HCT116 (cell line): ENCODE data around the gene OR9Q1. TPM values are rescaled to one million over a fixed set of nuclear protein-coding genes. Genes with fewer than 3 reads are reported as not detected.

ENCODE experiments used
- ATAC-seq: fragments of 200-7000 bp; cut with Tn5 transposase; 2 replicates; pipeline ENCODE4 v1.9.1; 2020; ENCODE audit warnings: mild to moderate bottlenecking, moderate library complexity
- BruUV-seq: library from RNA; stranded (reverse); fragments of 400-500 nt; replicated peaks from 2 replicates; lab custom pipeline; 2021; lab: Mats Ljungman, UMichigan
- CTCF ChIA-PET: fragments of 300-600 bp; sonication (Branson Sonifier 250); formaldehyde crosslinking; loops from one replicate; lab custom pipeline; 2021; ENCODE audit warnings: antibody characterized with exemption; lab: Charles Lee
- POLR2A ChIA-PET: fragments of 300-600, 350-600 bp; sonication (Branson Sonifier 250); formaldehyde crosslinking; loops from one replicate; lab custom pipeline; 2021; ENCODE audit warnings: antibody characterized with exemption; lab: Charles Lee
- RAD21 ChIA-PET, 2 experiments: fragments of 300-600 bp; sonication (Branson Sonifier 250); formaldehyde crosslinking; loops; one replicate each; lab custom pipeline; 2023; ENCODE audit warnings: low total read pairs in 2 of 2; ENCODE audit not compliant: uncharacterized antibody in 2 of 2, unreplicated experiment in 2 of 2, low non-redundant PET in 1 of 2; lab: Charles Lee
- DNase-seq: peaks from one replicate; pipeline ENCODE4 v3.0.0-alpha.2; 2010; ENCODE audit warnings: low read depth, low spot score
- H2AFZ ChIP-seq: fragments of 200-600 bp; shearing (Covaris generic), sonication (generic); 2 replicates; pipeline ENCODE4 v1.6.1; 2017; ENCODE audit warnings: low read depth, mixed run types, mixed read lengths, antibody characterized with exemption, low read length; ENCODE audit not compliant: poor library complexity, severe bottlenecking
- H3K27ac ChIP-seq: 2 replicates; pipeline ENCODE4 v1.5.1; 2012; ENCODE audit warnings: low read depth, low read length
- H3K27me3 ChIP-seq: fragments of 200-600 bp; sonication (generic); 2 replicates; pipeline ENCODE4 v1.6.1; 2016; ENCODE audit warnings: mixed run types, low read length, mixed read lengths; ENCODE audit not compliant: insufficient read depth
- H3K36me3 ChIP-seq, 2 experiments: fragments of 200-500 bp in 1 of 2; fragments of 200-600 bp in 1 of 2; sonication (Bioruptor generic) in 1 of 2; sonication (generic) in 1 of 2; 2 replicates each; pipeline versions ENCODE4 v1.5.1 to v1.6.1; 2014 to 2016; ENCODE audit warnings: low read length in 2 of 2, inconsistent platforms in 1 of 2, mixed read lengths in 1 of 2, mixed run types in 1 of 2; ENCODE audit not compliant: insufficient read depth in 2 of 2, control insufficient read depth in 1 of 2
- H3K4me1 ChIP-seq, 2 experiments: fragments of 200-600 bp in 1 of 2; sonication (generic) in 1 of 2; 2 replicates each; pipeline versions ENCODE4 v1.5.1 to v1.6.1; 2012 to 2017; ENCODE audit warnings: low read length in 2 of 2, inconsistent platforms in 1 of 2, mild to moderate bottlenecking in 1 of 2, mixed read lengths in 1 of 2, mixed run types in 1 of 2, moderate library complexity in 1 of 2; ENCODE audit not compliant: insufficient read depth in 2 of 2, control insufficient read depth in 1 of 2
- H3K4me2 ChIP-seq: fragments of 200-600 bp; sonication (generic); 2 replicates; pipeline ENCODE4 v1.6.1; 2017; ENCODE audit warnings: mixed run types, low read length, mixed read lengths
- H3K4me3 ChIP-seq, 2 experiments: fragments of 200-600 bp in 1 of 2; sonication (generic) in 1 of 2; replicated peaks in 1 of 2; 2 replicates each; pipeline ENCODE4 v1.5.1; 2011 to 2016; ENCODE audit warnings: low read length in 2 of 2, control low read depth in 1 of 2, low read depth in 1 of 2, mild to moderate bottlenecking in 1 of 2, mixed read lengths in 1 of 2, mixed run types in 1 of 2
- H3K79me2 ChIP-seq: fragments of 200-600 bp; sonication (generic); 2 replicates; pipeline ENCODE4 v1.6.1; 2017; ENCODE audit warnings: mild to moderate bottlenecking, mixed run types, low read length, moderate library complexity, mixed read lengths; ENCODE audit not compliant: insufficient read depth
- H3K9ac ChIP-seq: fragments of 200-600 bp; sonication (generic); 2 replicates; pipeline ENCODE4 v1.6.1; 2016; ENCODE audit warnings: low read length, mixed read lengths
- H3K9me2 ChIP-seq: fragments of 200-600 bp; sonication (generic), shearing (Covaris generic); 2 replicates; pipeline ENCODE4 v1.6.1; 2017; ENCODE audit warnings: mixed run types, mild to moderate bottlenecking, moderate library complexity; ENCODE audit not compliant: insufficient read depth
- H3K9me3 ChIP-seq, 2 experiments: fragments of 200-500 bp in 1 of 2; fragments of 200-600 bp in 1 of 2; sonication (Bioruptor generic) in 1 of 2; sonication (generic) in 1 of 2; 2 replicates each; pipeline ENCODE4 v1.6.1; 2014 to 2017; ENCODE audit warnings: low read length in 2 of 2, mixed read lengths in 2 of 2, inconsistent platforms in 1 of 2, low read depth in 1 of 2, mild to moderate bottlenecking in 1 of 2, mixed run types in 1 of 2, moderate library complexity in 1 of 2; ENCODE audit not compliant: control insufficient read depth in 1 of 2, insufficient read depth in 1 of 2
- H4K20me1 ChIP-seq: fragments of 200-600 bp; sonication (generic), shearing (Covaris generic); 2 replicates; pipeline ENCODE4 v1.6.1; 2017; ENCODE audit warnings: mixed run types, mild to moderate bottlenecking, moderate library complexity; ENCODE audit not compliant: insufficient read depth
- ATF3 ChIP-seq: IDR thresholded peaks from 2 replicates; pipeline ENCODE4 v1.6.1; 2012
- CBX3 ChIP-seq: IDR thresholded peaks from 2 replicates; pipeline ENCODE4 v1.6.1; 2012; ENCODE audit warnings: low read depth
- ELF1 ChIP-seq: IDR thresholded peaks from 2 replicates; pipeline ENCODE4 v1.6.1; 2012; ENCODE audit warnings: low read depth, borderline replicate concordance
- EZH2phosphoT487 ChIP-seq: fragments of 200-600 bp; IDR thresholded peaks from 2 replicates; pipeline ENCODE4 v1.6.1; 2018; ENCODE audit warnings: antibody characterized with exemption, borderline replicate concordance
- MAX ChIP-seq: IDR thresholded peaks from 2 replicates; pipeline ENCODE4 v1.6.1; 2012
- POLR2A ChIP-seq: IDR thresholded peaks from 2 replicates; pipeline ENCODE4 v1.7.0; 2011; ENCODE audit warnings: borderline replicate concordance; ENCODE audit not compliant: insufficient read depth, insufficient read length; ENCODE audit errors: extremely low read depth
- POLR2AphosphoS5 ChIP-seq: IDR thresholded peaks from 2 replicates; pipeline ENCODE4 v1.6.1; 2011; ENCODE audit warnings: mild to moderate bottlenecking, low read depth, low read length, moderate library complexity
- RAD21 ChIP-seq: IDR thresholded peaks from 2 replicates; pipeline ENCODE4 v1.6.1; 2012; ENCODE audit warnings: low read depth, mild to moderate bottlenecking
- REST ChIP-seq: IDR thresholded peaks from 2 replicates; pipeline ENCODE4 v1.6.1; 2012; ENCODE audit warnings: low read depth
- SIN3A ChIP-seq: IDR thresholded peaks from 2 replicates; pipeline ENCODE4 v1.6.1; 2012; ENCODE audit warnings: low read depth
- SP1 ChIP-seq: IDR thresholded peaks from 2 replicates; pipeline ENCODE4 v1.6.1; 2012; ENCODE audit warnings: low read depth
- SRF ChIP-seq: IDR thresholded peaks from 2 replicates; pipeline ENCODE4 v1.6.1; 2012; ENCODE audit warnings: low read depth
- TCF7L2 ChIP-seq: IDR thresholded peaks from 2 replicates; pipeline ENCODE4 v1.7.0; 2011; ENCODE audit warnings: borderline replicate concordance, inconsistent platforms; ENCODE audit not compliant: insufficient read depth, insufficient read length; ENCODE audit errors: extremely low read depth
- YY1 ChIP-seq: IDR thresholded peaks from 2 replicates; pipeline ENCODE4 v1.6.1; 2011; ENCODE audit warnings: low read length, low read depth, moderate library complexity, mild to moderate bottlenecking; ENCODE audit not compliant: insufficient replicate concordance; ENCODE audit errors: extremely low read depth
- ZBTB33 ChIP-seq: IDR thresholded peaks from 2 replicates; pipeline ENCODE4 v1.6.1; 2011; ENCODE audit warnings: mild to moderate bottlenecking, low read length, moderate library complexity; ENCODE audit not compliant: insufficient replicate concordance; ENCODE audit errors: extremely low read depth
- ZFX ChIP-seq: fragments of 450-650 bp; IDR thresholded peaks from 2 replicates; pipeline ENCODE4 v1.6.1; 2017
- ZNF274 ChIP-seq: fragments of 200-500 bp; sonication (Bioruptor generic); IDR thresholded peaks from 2 replicates; pipeline ENCODE4 v1.6.1; 2014; ENCODE audit warnings: mild to moderate bottlenecking, low read depth, low read length, inconsistent platforms
- intact Hi-C: fragments of 100-400 bp; cut with micrococcal nuclease; formaldehyde crosslinking; loops from 2 replicates; pipeline ENCODE4 v1.10.0; 2022
- total RNA-seq: library from RNA; stranded (reverse); gene quantifications from one replicate; pipeline ENCODE4 v1.2.1, GENCODE V29; 2021; ENCODE audit not compliant: unreplicated experiment

Gene OR9Q1
- total RNA-seq, 1 experiment from 2014 or later, result not detected

GRCh38 chr11:58028687-58029411 lies 5.2 kb downstream of the OR9Q1 start:
- Histone ChIP-seq H3K27ac (no peak overlapping the region), H3K79me2 (no peaks in the 10 kb centered on the region), H3K9me2 (no peaks in the 10 kb centered on the region), H3K4me3 (no peak overlapping the region), H3K4me2 (no peak overlapping the region), H3K27me3 (0 out of 2 replicates have a peak, but pooled peaks cover 5% of the 10 kb centered on the region), H3K36me3 (no peaks in the 10 kb centered on the region), H3K4me1 (no peaks in the 10 kb centered on the region), H2AFZ (no peak overlapping the region), H3K9ac (no peak overlapping the region), H3K9me3 (no peaks in the 10 kb centered on the region), H4K20me1 (no peaks in the 10 kb centered on the region)
- CTCF ChIA-PET, result no interaction called here
- TF ChIP-seq REST (no peak), POLR2A (no peak), ELF1 (no peak), YY1 (no peak), ZBTB33 (no peak), EZH2phosphoT487 (no peak), ZNF274 (no peak), TCF7L2 (no peak), POLR2AphosphoS5 (no peak), RAD21 (no peak), SP1 (no peak), ATF3 (no peak), SRF (no peak), MAX (no peak), SIN3A (no peak), CBX3 (no peak), ZFX (no peak)
- RAD21 ChIA-PET, result no interaction called here
- ATAC-seq, result no peak
- intact Hi-C loops, result no loop called here
- BruUV-seq, result no TSS peak
- no peak for DNase-seq
- POLR2A ChIA-PET, result no interaction called here
